ENCODE data around the gene P2RY2.

The P2RY2 gene

GRCh38 chr11:73242251-73243092 lies 24.4 kb downstream of the P2RY2 start:
- DNase-seq (ENCODE audit: low read depth, low spot score) = peak; percentile 91

- no peak for DNase-seq (ENCODE audit: low read depth, low spot score)
Observed at GRCh38 chr11:73243093-73243485, 25.0 kb downstream of the P2RY2 start.

- no peak for DNase-seq (ENCODE audit: low read depth, low spot score)
Observed at GRCh38 chr11:73244589-73245240, 26.6 kb downstream of the P2RY2 start.

- DNase-seq (ENCODE audit: low read depth, low spot score) = no peak
Observed at GRCh38 chr11:73245461-73245860, 27.4 kb downstream of the P2RY2 start.

DNA sequence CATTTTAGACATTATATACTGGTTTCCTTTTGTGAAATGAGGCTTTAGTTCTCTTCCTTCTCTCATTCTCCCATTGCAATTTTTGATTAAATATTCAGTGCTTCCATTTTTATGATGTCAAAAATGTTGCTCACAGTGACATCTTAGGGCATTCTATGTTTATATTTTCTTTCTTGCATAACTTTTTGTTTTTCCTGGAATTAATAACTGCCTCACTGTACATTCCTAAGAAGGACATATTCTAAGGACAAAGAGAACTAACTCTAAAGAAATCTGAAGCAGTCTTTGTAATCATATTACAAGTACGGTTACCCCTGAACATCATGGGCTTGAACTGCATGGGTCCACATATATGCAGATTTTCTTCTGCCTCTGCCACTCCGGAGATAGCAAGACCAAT lies 28.2 kb downstream of the P2RY2 start:
- no peak for DNase-seq (ENCODE audit: low read depth, low spot score)

DNA sequence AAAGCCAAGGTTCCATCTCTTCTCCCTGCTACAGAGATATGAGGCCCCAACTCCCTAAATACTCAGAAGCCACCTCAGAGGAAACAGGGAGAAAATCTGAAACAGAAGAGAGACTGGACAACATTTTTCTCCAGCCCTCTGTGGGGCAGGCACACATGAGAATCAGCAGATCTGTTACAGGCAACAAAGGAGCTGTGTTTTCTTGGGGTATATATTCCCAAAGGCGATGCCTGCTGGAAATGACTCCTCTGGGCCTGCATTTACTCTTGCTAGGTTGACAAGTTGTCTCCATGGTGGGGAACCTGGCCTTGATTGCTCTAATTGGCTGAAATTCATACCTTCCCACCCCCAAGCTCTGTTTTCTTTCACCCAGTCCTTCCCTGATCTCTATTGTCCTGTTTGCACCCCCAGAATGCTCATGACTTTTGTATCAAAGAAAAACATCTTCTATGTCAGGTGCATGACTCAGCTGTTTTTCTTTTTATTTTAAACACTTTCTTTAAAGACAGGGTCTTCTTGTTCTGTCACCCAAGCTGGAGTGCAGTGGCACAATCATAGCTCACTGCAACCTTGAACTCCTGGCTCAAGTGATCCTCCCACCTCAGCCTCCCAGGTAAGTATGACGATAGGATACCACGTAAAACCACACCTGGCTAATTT lies 30.6 kb downstream of the P2RY2 start:
- no peak for DNase-seq (ENCODE audit: low read depth, low spot score)

GRCh38 chr11:73249304-73249703 lies 31.2 kb downstream of the P2RY2 start:
- no peak for DNase-seq (ENCODE audit: low read depth, low spot score)

DNA sequence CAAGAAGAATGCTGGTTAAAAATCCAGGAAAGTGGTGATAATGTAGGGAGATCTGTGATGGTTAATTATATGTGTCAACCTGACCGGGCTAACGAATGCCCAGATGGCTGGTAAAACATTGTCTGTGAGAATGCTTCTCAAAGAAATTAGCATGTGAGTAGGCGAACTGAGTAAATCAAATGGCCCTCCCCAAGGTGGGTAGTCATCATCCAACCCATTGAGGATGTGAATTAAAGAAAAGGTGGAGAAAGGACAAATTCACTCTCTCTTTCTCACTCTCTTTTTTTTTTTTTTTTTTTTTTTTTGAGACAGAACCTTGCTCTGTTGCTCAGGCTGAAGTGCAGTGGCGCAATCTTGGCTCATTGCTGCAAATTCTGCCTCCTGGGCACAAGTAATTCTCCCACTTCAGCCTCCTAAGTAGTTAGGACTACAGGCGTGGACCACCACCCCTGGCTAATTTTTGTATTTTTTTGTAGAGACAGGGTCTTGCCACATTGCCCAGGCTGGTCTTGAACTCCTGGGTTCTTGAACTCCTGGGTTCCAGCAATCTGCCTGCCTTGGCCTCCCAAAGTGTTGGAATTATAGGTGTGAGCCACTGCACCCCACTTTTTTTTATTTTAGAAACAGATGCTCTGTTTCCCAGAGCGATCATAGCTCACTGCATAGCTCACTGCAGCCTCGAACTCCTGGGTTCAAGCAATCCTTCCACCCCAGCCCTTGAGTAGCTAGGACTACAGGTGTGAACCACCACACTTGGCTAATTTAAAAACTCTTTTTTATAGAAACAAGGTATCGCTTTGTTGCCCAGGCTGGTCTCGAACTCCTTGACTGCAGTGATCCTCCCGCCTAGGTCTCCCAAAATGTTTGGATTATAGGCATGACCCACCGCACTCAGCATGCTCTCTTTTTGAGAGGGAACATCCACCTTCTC lies 32.0 kb downstream of the P2RY2 start:
- no peak for DNase-seq (ENCODE audit: low read depth, low spot score)

GRCh38 chr11:73252577-73253191 lies 34.6 kb downstream of the P2RY2 start:
- DNase-seq (ENCODE audit: low read depth, low spot score) = no peak

GRCh38 chr11:73257342-73258103 lies 39.4 kb downstream of the P2RY2 start:
- peak; percentile 73 for DNase-seq (ENCODE audit: low read depth, low spot score)

- DNase-seq (ENCODE audit: low read depth, low spot score) = no peak
Observed at GRCh38 chr11:73258104-73259035, 40.3 kb downstream of the P2RY2 start.

DNA sequence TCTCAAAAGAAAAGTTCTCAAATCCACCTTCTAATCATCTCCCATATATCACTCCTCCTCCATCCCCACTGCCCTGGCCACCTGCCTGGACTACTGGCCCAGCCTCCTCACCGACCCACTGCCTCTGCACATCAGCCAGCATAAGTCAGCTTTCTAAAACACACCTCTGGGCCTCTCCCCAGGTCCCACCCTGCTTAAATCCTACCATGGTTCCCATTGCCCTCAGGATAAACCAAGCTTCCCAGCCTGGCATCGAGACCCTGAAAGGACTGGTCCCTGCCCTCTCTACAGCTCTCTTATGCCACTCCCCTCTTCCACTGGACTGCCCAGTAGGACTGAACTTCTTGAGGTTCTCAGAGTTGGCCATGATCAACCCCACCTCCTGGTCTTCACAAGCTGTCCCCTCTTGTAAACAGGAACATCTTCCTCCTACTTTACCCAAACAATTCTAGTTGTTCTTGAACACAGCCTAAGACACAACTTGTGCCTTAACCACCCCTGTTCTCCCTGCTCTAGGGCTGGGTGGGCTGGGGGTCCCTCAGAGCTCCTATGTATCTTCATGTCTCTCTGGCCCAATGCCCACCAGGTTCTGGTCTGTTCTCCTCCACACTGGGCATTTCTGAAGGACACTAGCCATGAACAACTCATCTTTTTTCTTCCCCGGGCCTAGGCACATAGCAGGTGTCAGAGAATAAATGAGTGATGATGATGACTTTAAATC lies 41.5 kb downstream of the P2RY2 start:
- DNase-seq (ENCODE audit: low read depth, low spot score) = no peak

- no peak for DNase-seq (ENCODE audit: low read depth, low spot score)
Observed at GRCh38 chr11:73260127-73260457, 42.0 kb downstream of the P2RY2 start.

GRCh38 chr11:73262851-73263495 lies 44.9 kb downstream of the P2RY2 start:
- DNase-seq (ENCODE audit: low read depth, low spot score) = no peak

GRCh38 chr11:73263640-73264039 lies 45.6 kb downstream of the P2RY2 start:
- no peak for DNase-seq (ENCODE audit: low read depth, low spot score)

GRCh38 chr11:73265278-73265810 lies 47.3 kb downstream of the P2RY2 start:
- no peak for DNase-seq (ENCODE audit: low read depth, low spot score)

- DNase-seq (ENCODE audit: low read depth, low spot score) = no peak
Observed at GRCh38 chr11:73265853-73266645, 48.0 kb downstream of the P2RY2 start.

Data from ELF-1 (cell line).